RWPE2 (cell line): Measurements from ENCODE around the gene AKAP6.

Experiments
- ATAC-seq: fragments of 200-7000 bp; cut with Tn5 transposase; 3 replicates; pipeline ENCODE4 v1.9.1; 2021; ENCODE audit warnings: low read depth
- DNase-seq: peaks from one replicate; pipeline ENCODE4 v3.0.0-alpha.2; 2020; ENCODE audit warnings: low spot score
- H3K27ac ChIP-seq: fragments of 450-650 bp; 2 replicates; pipeline ENCODE4 v1.5.1; 2017; ENCODE audit warnings: mild to moderate bottlenecking; ENCODE audit not compliant: poor library complexity, severe bottlenecking
- H3K27me3 ChIP-seq: fragments of 250-450 bp; sonication (Bioruptor Pico); 2 replicates; pipeline ENCODE4 v1.5.1; 2021; ENCODE audit warnings: mild to moderate bottlenecking, moderate library complexity; ENCODE audit not compliant: insufficient read depth, poor library complexity, severe bottlenecking
- H3K36me3 ChIP-seq: fragments of 250-450 bp; sonication (Bioruptor Pico); 2 replicates; pipeline ENCODE4 v1.5.1; 2020; ENCODE audit warnings: low read depth, mild to moderate bottlenecking, moderate library complexity
- H3K4me1 ChIP-seq: fragments of 250-450 bp; sonication (Bioruptor Pico); 2 replicates; pipeline ENCODE4 v1.5.1; 2021; ENCODE audit warnings: mild to moderate bottlenecking, moderate library complexity; ENCODE audit not compliant: insufficient read depth, poor library complexity, severe bottlenecking
- H3K4me3 ChIP-seq: fragments of 250-450 bp; sonication (Bioruptor Pico); 2 replicates; pipeline ENCODE4 v1.5.1; 2021; ENCODE audit warnings: mild to moderate bottlenecking, moderate library complexity; ENCODE audit not compliant: severe bottlenecking
- H3K9me3 ChIP-seq: fragments of 250-450 bp; sonication (Bioruptor Pico); 2 replicates; pipeline ENCODE4 v1.5.1; 2021; ENCODE audit warnings: mild to moderate bottlenecking, moderate library complexity; ENCODE audit not compliant: severe bottlenecking
- CTCF ChIP-seq: fragments of 450-650 bp; IDR thresholded peaks from one replicate; pipeline ENCODE4 v1.5.1; 2017; ENCODE audit warnings: mild to moderate bottlenecking, moderate library complexity; ENCODE audit not compliant: poor library complexity, severe bottlenecking

The AKAP6 gene

GRCh38 chr14:32318087-32318795, 10.9 kb upstream of the AKAP6 start:
- Histone ChIP-seq H3K4me3 (no peak overlapping the region), H3K27me3 (no peaks in the 10 kb centered on the region), H3K4me1 (peaks cover 3% of the 10 kb centered on the region), H3K9me3 (no peaks in the 10 kb centered on the region), H3K27ac (no peak overlapping the region), H3K36me3 (no peaks in the 10 kb centered on the region)
- DNase-seq (no peak), ATAC-seq (no peak)
- no peak for TF ChIP-seq CTCF

GRCh38 chr14:32319368-32320049, 9.6 kb upstream of the AKAP6 start:
- no peak for DNase-seq
- no peak for TF ChIP-seq CTCF
- no peak overlapping the region for H3K27ac ChIP-seq

GRCh38 chr14:32324601-32325000, 4.5 kb upstream of the AKAP6 start:
- ATAC-seq (no peak), DNase-seq (no peak)
- Histone ChIP-seq H3K9me3 (no peaks in the 10 kb centered on the region), H3K4me3 (no peak overlapping the region), H3K27ac (no peak overlapping the region), H3K27me3 (no peaks in the 10 kb centered on the region), H3K36me3 (no peaks in the 10 kb centered on the region), H3K4me1 (peaks cover under 1% of the 10 kb centered on the region)
- no peak for TF ChIP-seq CTCF

More at GRCh38 chr14:32319368-32320049, 9.6 kb upstream of the AKAP6 start:
- Histone ChIP-seq H3K36me3 (no peaks in the 10 kb centered on the region), H3K4me1 (peaks cover 3% of the 10 kb centered on the region), H3K4me3 (no peak overlapping the region), H3K9me3 (no peaks in the 10 kb centered on the region), H3K27me3 (no peaks in the 10 kb centered on the region)
- ATAC-seq = no peak

- DNase-seq (no peak), ATAC-seq (no peak)
- H3K27me3 ChIP-seq = no peaks in the 10 kb centered on the region
- no peak overlapping the region for H3K27ac ChIP-seq
- H3K4me3 ChIP-seq = no peak overlapping the region
- no peaks in the 10 kb centered on the region for H3K36me3 ChIP-seq
- TF ChIP-seq CTCF = no peak
- H3K9me3 ChIP-seq = no peaks in the 10 kb centered on the region
- no peaks in the 10 kb centered on the region for H3K4me1 ChIP-seq
Observed at GRCh38 chr14:32327255-32327961, 1.7 kb upstream of the AKAP6 start.
